SU-DHL-6 (cell line): ENCODE measurements around the gene CLEC16A.

Source experiments
- H2AFZ ChIP-seq: fragments of 200-600 bp; sonication (generic); 2 replicates; pipeline ENCODE4 v1.6.1; 2014; ENCODE audit warnings: low read depth, mild to moderate bottlenecking, moderate library complexity, mixed read lengths, antibody characterized with exemption, low read length; ENCODE audit not compliant: severe bottlenecking
- H3F3A ChIP-seq: fragments of 200-600 bp; shearing (Covaris generic); 2 replicates; pipeline ENCODE4 v1.6.0; 2016; ENCODE audit warnings: antibody characterized with exemption, mild to moderate bottlenecking; ENCODE audit not compliant: insufficient read depth
- H3K27ac ChIP-seq: fragments of 200-600 bp; sonication (generic); 2 replicates; pipeline ENCODE4 v1.5.1; 2016; ENCODE audit warnings: low read depth, mild to moderate bottlenecking, low read length, moderate library complexity, mixed read lengths
- H3K27me3 ChIP-seq: fragments of 200-600 bp; sonication (generic), shearing (Covaris generic); 2 replicates; pipeline ENCODE4 v1.6.0; 2014; ENCODE audit warnings: mild to moderate bottlenecking, low read length
- H3K36me3 ChIP-seq: fragments of 200-600 bp; sonication (generic); 2 replicates; pipeline ENCODE4 v1.6.1; 2014; ENCODE audit warnings: mild to moderate bottlenecking, low read length, mixed read lengths
- H3K4me2 ChIP-seq: fragments of 300-600, 200-600 bp; shearing (Covaris generic), sonication (generic); 2 replicates; pipeline ENCODE4 v1.6.0; 2014; ENCODE audit warnings: low read length, low read depth, mild to moderate bottlenecking; ENCODE audit not compliant: poor library complexity, severe bottlenecking
- H3K4me3 ChIP-seq: fragments of 200-600 bp; sonication (generic); 2 replicates; pipeline ENCODE4 v1.5.1; 2014; ENCODE audit warnings: antibody characterized with exemption, low read length, mild to moderate bottlenecking, mixed read lengths; ENCODE audit not compliant: insufficient read depth, poor library complexity, severe bottlenecking
- H3K79me2 ChIP-seq: fragments of 200-600 bp; sonication (generic); 2 replicates; pipeline ENCODE4 v1.6.1; 2014; ENCODE audit warnings: mild to moderate bottlenecking, low read length, moderate library complexity; ENCODE audit not compliant: insufficient read depth
- H3K9ac ChIP-seq: fragments of 200-600 bp; sonication (generic); 2 replicates; pipeline ENCODE4 v1.7.0; 2014; ENCODE audit warnings: mild to moderate bottlenecking, low read length
- H3K9me2 ChIP-seq: fragments of 200-600 bp; sonication (generic); replicated peaks from 2 replicates; pipeline ENCODE4 v1.6.1; 2014; ENCODE audit warnings: low read length; ENCODE audit not compliant: insufficient read depth
- H3K9me3 ChIP-seq: fragments of 200-600 bp; sonication (generic); 2 replicates; pipeline ENCODE4 v1.6.1; 2014; ENCODE audit warnings: low read length, mixed read lengths; ENCODE audit not compliant: insufficient read depth
- H4K20me1 ChIP-seq: fragments of 200-600 bp; sonication (generic); 2 replicates; pipeline ENCODE4 v1.6.1; 2014; ENCODE audit warnings: low read depth, mild to moderate bottlenecking, antibody characterized with exemption, low read length, moderate library complexity, mixed read lengths
- CTCF ChIP-seq: fragments of 200-600 bp; sonication (generic); IDR thresholded peaks from one replicate; pipeline ENCODE4 v1.5.1; 2017; ENCODE audit warnings: antibody characterized with exemption, mild to moderate bottlenecking, low read length, moderate library complexity; ENCODE audit not compliant: insufficient read depth, poor library complexity, severe bottlenecking
- EZH2phosphoT487 ChIP-seq: fragments of 200-600 bp; sonication (generic), shearing (Covaris generic); conservative IDR thresholded peaks from 2 replicates; pipeline ENCODE4 v1.6.1; 2018; ENCODE audit warnings: mild to moderate bottlenecking, antibody characterized with exemption, low read length, moderate library complexity, mixed read lengths

CLEC16A gene

DNA sequence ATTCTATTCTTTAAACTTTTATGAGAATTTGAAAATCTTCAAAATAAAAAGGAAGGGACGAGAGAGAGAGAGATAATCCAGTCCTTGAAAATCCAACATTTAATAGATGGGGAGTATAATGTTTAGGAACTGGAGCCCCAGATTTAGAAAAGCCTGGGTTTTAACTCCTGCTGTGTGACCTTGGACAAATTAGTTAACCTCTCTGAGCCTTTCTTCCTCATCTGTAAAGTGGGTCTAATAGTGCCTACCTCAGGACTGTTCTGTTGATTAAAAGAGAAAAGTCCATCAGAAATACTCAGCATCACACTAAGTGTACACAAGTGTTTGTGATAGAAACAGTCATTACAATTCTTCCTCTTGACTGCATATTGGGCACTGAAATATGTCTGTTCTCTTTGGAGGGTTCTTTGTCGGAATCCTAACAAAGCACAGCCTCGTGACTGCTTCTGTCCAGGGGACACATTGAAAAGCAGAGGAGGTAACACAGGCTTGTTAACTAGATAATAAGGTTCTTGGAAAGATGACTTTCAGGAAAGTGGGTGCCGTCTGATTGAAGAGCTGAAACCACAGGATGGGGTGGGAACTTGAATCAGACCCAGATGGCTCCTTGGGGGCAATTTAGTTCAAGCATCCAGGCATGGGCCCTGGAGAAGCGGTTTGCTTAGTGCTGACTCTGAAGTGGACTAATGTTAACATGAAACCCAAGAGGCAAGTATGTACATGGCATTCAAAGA lies 128.2 kb downstream of the CLEC16A start:
- no peaks in the 10 kb centered on the region for H3F3A ChIP-seq
- H3K36me3 ChIP-seq, result no peaks in the 10 kb centered on the region
- H3K9me3 ChIP-seq, result no peaks in the 10 kb centered on the region
- no peak overlapping the region for H3K4me2 ChIP-seq
- H3K27ac ChIP-seq, result no peak overlapping the region
- no peak overlapping the region for H2AFZ ChIP-seq
- no peaks in the 10 kb centered on the region for H3K27me3 ChIP-seq
- TF ChIP-seq CTCF (no peak), EZH2phosphoT487 (no peak)
- no peaks in the 10 kb centered on the region for H4K20me1 ChIP-seq
- H3K9me2 ChIP-seq, result no peaks in the 10 kb centered on the region
- H3K4me3 ChIP-seq, result no peak overlapping the region
- no peak overlapping the region for H3K9ac ChIP-seq
- H3K79me2 ChIP-seq, result no peaks in the 10 kb centered on the region

GRCh38 chr16:11073407-11073999 lies 129.1 kb downstream of the CLEC16A start:
- H3K36me3 ChIP-seq, result no peaks in the 10 kb centered on the region
- no peaks in the 10 kb centered on the region for H3K9me3 ChIP-seq
- no peak overlapping the region for H3K27ac ChIP-seq
- no peaks in the 10 kb centered on the region for H3K27me3 ChIP-seq
- no peaks in the 10 kb centered on the region for H4K20me1 ChIP-seq
- H3K9ac ChIP-seq, result no peak overlapping the region
- no peaks in the 10 kb centered on the region for H3F3A ChIP-seq
- H3K4me3 ChIP-seq, result no peak overlapping the region
- H3K9me2 ChIP-seq, result no peaks in the 10 kb centered on the region
- no peak overlapping the region for H3K4me2 ChIP-seq
- no peaks in the 10 kb centered on the region for H3K79me2 ChIP-seq
- H2AFZ ChIP-seq, result no peak overlapping the region
- no peak for TF ChIP-seq CTCF
- TF ChIP-seq EZH2phosphoT487, result no peak

DNA sequence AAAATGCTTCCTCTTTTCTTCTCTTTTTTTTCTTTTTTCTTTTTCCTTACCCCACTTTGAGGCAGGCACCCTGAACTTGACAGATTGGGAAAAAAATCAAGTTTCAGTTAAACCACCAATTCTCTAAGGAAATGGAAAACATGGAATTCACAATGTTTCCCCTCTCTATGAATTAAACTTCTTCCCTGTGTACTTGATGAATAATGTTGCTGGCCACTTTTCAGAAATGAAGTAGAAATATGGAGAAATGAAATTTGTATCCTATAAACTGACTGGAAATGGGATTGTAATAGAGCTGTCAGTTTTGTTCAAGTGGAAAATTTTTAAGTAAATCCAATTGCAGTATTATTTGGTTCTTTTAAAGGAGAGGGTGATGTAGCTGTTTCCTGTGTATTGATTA lies 129.8 kb downstream of the CLEC16A start:
- no peak for TF ChIP-seq EZH2phosphoT487
- TF ChIP-seq CTCF, result no peak
- H3F3A ChIP-seq, result no peaks in the 10 kb centered on the region
- H3K9ac ChIP-seq, result no peak overlapping the region
- H3K4me3 ChIP-seq, result no peak overlapping the region
- no peak overlapping the region for H3K4me2 ChIP-seq
- no peaks in the 10 kb centered on the region for H3K79me2 ChIP-seq
- no peak overlapping the region for H2AFZ ChIP-seq
- no peaks in the 10 kb centered on the region for H3K9me3 ChIP-seq
- H3K27me3 ChIP-seq, result no peaks in the 10 kb centered on the region
- H3K27ac ChIP-seq, result no peak overlapping the region
- no peaks in the 10 kb centered on the region for H3K9me2 ChIP-seq
- no peaks in the 10 kb centered on the region for H3K36me3 ChIP-seq
- no peaks in the 10 kb centered on the region for H4K20me1 ChIP-seq
